ENCODE data around the gene CCDC27.

Gene CCDC27

DNA sequence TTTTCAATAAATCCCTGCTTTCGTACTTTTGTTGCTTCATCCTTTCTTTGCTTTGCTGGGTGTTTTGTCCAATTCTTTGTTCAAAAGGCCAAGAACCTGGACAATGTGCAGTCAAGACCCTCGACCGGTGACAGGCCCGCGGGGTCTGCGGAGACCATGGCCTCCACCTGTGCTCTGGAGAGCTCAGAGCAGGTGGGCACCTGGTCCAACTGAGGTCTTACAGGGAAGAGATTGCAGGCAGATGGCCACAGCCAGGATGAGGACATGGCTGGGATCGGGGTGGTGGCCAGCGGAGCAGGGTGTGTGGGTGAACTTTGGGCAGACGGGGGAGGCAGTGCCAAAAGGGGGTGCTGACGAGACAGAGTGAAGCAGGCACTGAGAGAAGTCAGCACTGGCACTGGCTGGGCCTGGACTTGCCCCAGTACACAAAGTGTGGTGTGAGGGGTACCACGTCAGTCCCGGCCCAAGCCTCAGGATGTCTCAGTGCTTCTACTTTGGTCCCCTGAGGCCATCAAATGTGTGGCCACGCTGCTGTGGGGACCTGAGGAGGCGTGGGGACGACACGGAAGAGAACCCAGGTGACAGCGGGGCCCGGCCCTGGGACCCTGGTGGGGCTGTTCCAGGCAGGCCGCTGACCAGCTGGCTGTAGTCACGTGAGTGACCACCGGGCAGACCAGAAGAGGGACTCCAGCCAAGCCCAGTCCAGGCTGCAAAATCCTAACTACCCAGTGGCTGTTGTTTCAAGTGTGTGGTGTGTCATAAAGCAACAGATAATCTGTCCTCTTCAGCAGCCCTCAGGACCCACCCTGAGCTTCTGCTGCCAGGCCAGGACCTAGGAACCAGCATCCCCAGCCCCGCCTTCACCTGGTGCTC lies 10.4 kb upstream of the CCDC27 start:
- Histone ChIP-seq H3K4me3 (ENCODE audit: low read length) (no peak overlapping the region), H3K4me2 (ENCODE audit: low read length) (no peak overlapping the region), H3K79me2 (ENCODE audit: control insufficient read depth, low read length) (no peaks in the 10 kb centered on the region), H3K4me1 (ENCODE audit: control insufficient read depth, low read length) (peaks cover 6% of the 10 kb centered on the region; the same call in 1 of the 2 replicates), H3F3A (ENCODE audit: control insufficient read depth, insufficient read depth) (no peaks in the 10 kb centered on the region), H3K36me3 (ENCODE audit: control insufficient read depth, low read length) (no peaks in the 10 kb centered on the region), H4K20me1 (ENCODE audit: control insufficient read depth, insufficient read depth, low read depth, low read length) (peaks cover 5% of the 10 kb centered on the region; the same call in 1 of the 2 replicates), H3K27ac (ENCODE audit: low read depth, low read length) (no peak overlapping the region), H3K9me2 (replicated peaks; ENCODE audit: control insufficient read depth, low read length) (no peaks in the 10 kb centered on the region), H3K27me3 (ENCODE audit: control insufficient read depth, low read length) (no peaks in the 10 kb centered on the region), H3K9me3 (ENCODE audit: control insufficient read depth, insufficient read depth, low read length) (no peaks in the 10 kb centered on the region)
- TF ChIP-seq, protein P1, sequence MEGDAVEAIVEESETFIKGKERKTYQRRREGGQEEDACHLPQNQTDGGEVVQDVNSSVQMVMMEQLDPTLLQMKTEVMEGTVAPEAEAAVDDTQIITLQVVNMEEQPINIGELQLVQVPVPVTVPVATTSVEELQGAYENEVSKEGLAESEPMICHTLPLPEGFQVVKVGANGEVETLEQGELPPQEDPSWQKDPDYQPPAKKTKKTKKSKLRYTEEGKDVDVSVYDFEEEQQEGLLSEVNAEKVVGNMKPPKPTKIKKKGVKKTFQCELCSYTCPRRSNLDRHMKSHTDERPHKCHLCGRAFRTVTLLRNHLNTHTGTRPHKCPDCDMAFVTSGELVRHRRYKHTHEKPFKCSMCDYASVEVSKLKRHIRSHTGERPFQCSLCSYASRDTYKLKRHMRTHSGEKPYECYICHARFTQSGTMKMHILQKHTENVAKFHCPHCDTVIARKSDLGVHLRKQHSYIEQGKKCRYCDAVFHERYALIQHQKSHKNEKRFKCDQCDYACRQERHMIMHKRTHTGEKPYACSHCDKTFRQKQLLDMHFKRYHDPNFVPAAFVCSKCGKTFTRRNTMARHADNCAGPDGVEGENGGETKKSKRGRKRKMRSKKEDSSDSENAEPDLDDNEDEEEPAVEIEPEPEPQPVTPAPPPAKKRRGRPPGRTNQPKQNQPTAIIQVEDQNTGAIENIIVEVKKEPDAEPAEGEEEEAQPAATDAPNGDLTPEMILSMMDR (IDR thresholded peaks at IDR 0.05; ENCODE audit: low read depth, low read length, poor library complexity, severe bottlenecking), result no peak
- TF ChIP-seq EZH2phosphoT487 (IDR thresholded peaks at IDR 0.05; ENCODE audit: borderline replicate concordance, low read length), result no peak

DNA sequence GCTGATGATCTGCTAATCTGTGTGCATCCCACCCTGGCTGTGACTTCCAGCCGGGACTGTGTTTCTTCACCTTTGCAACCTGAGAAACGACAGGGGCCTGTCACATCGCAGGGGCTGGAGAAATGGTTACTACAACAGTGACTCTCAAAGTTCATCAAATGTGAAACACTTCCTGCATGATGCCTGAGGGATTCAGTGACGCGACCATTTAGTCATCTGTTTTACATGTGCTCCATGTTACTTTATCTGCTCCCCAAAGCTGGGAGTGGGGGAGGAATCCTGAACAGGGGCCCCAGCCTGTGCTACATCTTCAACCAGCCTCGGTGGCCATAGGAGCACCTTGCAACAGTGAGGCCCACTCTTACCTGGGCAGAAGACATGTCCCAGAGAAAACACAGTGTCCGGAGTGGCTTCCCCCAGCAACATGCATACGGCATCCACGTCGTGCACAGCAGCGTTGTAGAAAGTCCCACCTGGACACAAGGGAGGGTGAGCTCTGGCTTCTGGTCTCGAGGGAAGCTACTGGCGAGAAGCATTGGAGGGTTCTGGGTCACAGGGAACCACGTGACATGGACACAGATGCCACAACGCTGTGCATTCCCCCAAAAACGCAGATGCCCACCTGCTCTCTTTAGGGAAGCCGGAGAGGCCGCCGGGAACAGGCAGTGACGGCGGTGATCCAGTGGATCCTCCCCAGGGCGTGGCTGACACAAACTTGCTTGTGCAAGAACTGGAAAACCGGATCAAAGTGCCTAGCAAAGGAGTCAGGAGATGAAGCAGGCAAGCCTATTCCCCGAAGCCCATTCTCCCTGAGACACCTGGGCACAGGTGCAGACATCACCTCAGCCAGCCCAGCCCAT lies 9.6 kb upstream of the CCDC27 start:
- no peak for TF ChIP-seq EZH2phosphoT487 (IDR thresholded peaks at IDR 0.05; ENCODE audit: borderline replicate concordance, low read length)
- TF ChIP-seq, protein P1 (IDR thresholded peaks at IDR 0.05; ENCODE audit: low read depth, low read length, poor library complexity, severe bottlenecking), result no peak
- H3K9me3 ChIP-seq (ENCODE audit: control insufficient read depth, insufficient read depth, low read length), result no peaks in the 10 kb centered on the region
- no peaks in the 10 kb centered on the region for H3K79me2 ChIP-seq (ENCODE audit: control insufficient read depth, low read length)
- H3F3A ChIP-seq (ENCODE audit: control insufficient read depth, insufficient read depth), result no peaks in the 10 kb centered on the region
- no peak overlapping the region for H3K4me2 ChIP-seq (ENCODE audit: low read length)
- no peak overlapping the region for H3K27ac ChIP-seq (ENCODE audit: low read depth, low read length)
- H3K36me3 ChIP-seq (ENCODE audit: control insufficient read depth, low read length), result no peaks in the 10 kb centered on the region
- peaks cover 5% of the 10 kb centered on the region; the same call in 1 of the 2 replicates for H4K20me1 ChIP-seq (ENCODE audit: control insufficient read depth, insufficient read depth, low read depth, low read length)
- peaks cover 6% of the 10 kb centered on the region; the same call in 1 of the 2 replicates for H3K4me1 ChIP-seq (ENCODE audit: control insufficient read depth, low read length)
- H3K27me3 ChIP-seq (ENCODE audit: control insufficient read depth, low read length), result no peaks in the 10 kb centered on the region
- no peaks in the 10 kb centered on the region for H3K9me2 ChIP-seq (replicated peaks; ENCODE audit: control insufficient read depth, low read length)
- no peak overlapping the region for H3K4me3 ChIP-seq (ENCODE audit: low read length)

DNA sequence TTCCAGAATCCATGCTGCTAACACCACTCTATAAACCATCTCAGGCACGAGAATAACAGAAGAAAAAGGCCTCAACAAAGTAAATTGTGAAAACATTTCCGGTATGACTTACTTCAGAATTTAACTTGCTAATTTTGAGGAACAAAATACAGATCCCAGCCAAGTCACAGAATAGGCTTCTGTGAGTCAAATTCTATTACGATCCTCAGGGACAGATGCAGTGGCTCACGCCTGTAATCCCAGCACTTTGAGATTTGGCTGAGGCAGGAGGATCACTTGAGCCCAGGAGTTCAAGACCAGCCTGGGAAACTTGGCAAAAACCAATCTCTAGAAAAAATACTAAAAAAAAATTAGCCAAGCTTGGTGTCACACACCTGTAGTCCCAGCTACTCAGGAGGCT lies 8.8 kb upstream of the CCDC27 start:
- TF ChIP-seq, protein P1 (IDR thresholded peaks at IDR 0.05; ENCODE audit: low read depth, low read length, poor library complexity, severe bottlenecking), result no peak
- no peak for TF ChIP-seq EZH2phosphoT487 (IDR thresholded peaks at IDR 0.05; ENCODE audit: borderline replicate concordance, low read length)
- H3K9me3 ChIP-seq (ENCODE audit: control insufficient read depth, insufficient read depth, low read length), result no peaks in the 10 kb centered on the region
- H4K20me1 ChIP-seq (ENCODE audit: control insufficient read depth, insufficient read depth, low read depth, low read length), result peaks cover 5% of the 10 kb centered on the region; the same call in 1 of the 2 replicates
- no peak overlapping the region for H3K27ac ChIP-seq (ENCODE audit: low read depth, low read length)
- no peak overlapping the region for H3K4me3 ChIP-seq (ENCODE audit: low read length)
- H3K36me3 ChIP-seq (ENCODE audit: control insufficient read depth, low read length), result no peaks in the 10 kb centered on the region
- H3K79me2 ChIP-seq (ENCODE audit: control insufficient read depth, low read length), result no peaks in the 10 kb centered on the region
- H3K4me2 ChIP-seq (ENCODE audit: low read length), result no peak overlapping the region
- H3K4me1 ChIP-seq (ENCODE audit: control insufficient read depth, low read length), result peaks cover 10% of the 10 kb centered on the region; the same call in 1 of the 2 replicates
- H3K9me2 ChIP-seq (replicated peaks; ENCODE audit: control insufficient read depth, low read length), result no peaks in the 10 kb centered on the region
- H3F3A ChIP-seq (ENCODE audit: control insufficient read depth, insufficient read depth), result no peaks in the 10 kb centered on the region
- no peaks in the 10 kb centered on the region for H3K27me3 ChIP-seq (ENCODE audit: control insufficient read depth, low read length)

Measured in DOHH2 (cell line).